GM19239 (cell line): ENCODE measurements around the gene HDGFL2.

ENCODE experiments used
- DNase-seq: peaks from one replicate; pipeline ENCODE4 v3.0.0; 2011; ENCODE audit warnings: low spot score; ENCODE audit not compliant: insufficient read length
- FAIRE-seq: peaks from 2 replicates; lab custom pipeline; 2011; peaks lifted over from hg19 to GRCh38; lab: Jason Lieb, UNC

The HDGFL2 gene

DNA sequence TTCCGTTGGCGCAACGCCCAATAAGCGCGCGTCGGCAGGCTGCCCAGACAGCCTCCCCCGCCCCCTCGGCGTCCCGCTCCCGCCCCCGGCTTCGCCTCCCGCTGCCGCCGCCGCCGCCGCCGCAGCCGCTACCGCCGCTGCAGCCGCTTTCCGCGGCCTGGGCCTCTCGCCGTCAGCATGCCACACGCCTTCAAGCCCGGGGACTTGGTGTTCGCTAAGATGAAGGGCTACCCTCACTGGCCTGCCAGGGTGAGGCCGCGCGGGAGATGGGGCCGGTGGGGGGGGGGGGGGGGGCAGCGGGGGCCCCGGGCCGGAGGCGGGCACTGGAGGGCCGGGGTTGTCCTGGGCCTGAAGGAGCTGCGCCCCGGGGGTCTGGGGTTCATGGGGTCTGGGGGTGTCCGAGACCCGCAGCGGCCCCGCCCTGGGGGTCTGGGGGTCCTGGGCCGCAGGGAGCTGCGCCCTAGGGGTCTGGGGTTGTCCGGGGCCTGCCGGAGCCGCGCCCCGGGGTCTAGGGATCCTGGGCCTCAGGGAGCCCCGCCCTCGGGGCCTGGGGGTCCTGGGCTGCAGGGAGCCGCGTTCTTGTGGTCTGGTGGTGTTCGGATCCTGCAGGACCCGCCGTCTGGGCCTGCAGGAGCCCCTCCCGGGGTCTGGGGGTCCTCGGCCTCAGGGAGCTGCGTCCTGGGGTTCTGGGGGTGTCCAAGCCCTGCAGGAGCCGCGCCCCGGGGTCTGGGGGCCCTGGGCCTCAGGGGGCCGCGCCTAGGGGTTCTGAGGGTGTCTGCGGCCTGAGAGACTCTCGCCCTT, at the start of gene HDGFL2:
TSS of gene HDGFL2 (plus strand) at position 124 of the 801 bp plus-strand sequence. CDS start at position 178, 54 bp downstream.
- DNase-seq (peak; percentile 98), FAIRE-seq (no peak)

DNA sequence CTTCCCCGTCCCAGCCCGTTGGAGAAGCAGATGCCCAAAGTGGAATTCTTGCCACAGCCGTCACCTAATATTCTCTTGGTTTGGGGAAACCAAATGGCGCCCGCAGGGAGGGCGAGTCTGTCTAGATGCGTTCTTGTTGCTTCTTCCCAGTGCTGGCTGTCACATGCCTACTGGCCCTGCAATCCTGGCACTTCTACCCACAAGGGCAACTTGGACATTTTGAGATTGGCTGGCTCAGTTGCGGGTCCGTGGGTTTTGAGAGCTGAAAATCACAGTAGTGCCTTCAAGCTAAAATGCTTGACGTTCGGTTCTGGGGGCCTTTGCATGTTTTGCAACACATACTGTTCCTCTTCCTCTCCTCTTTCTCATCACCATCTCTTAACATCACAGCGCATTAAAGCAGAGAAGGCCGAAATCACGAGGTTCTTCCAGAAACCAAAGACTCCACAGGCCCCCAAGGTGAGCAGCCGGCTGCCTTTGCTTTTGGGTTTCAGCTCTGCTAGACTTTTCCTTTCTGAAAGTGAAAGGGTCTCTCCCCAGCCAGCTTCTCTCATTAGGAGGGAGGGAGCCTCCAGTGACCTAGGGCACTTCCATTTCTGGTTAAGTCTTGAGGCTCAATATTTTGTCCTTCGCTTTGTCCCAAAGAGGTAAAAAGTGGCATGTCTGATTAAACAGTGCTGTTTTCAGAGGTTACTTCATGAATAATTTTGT, 48.5 kb upstream of the HDGFL2 start:
- peak; percentile 56 for FAIRE-seq
- no peak for DNase-seq

DNA sequence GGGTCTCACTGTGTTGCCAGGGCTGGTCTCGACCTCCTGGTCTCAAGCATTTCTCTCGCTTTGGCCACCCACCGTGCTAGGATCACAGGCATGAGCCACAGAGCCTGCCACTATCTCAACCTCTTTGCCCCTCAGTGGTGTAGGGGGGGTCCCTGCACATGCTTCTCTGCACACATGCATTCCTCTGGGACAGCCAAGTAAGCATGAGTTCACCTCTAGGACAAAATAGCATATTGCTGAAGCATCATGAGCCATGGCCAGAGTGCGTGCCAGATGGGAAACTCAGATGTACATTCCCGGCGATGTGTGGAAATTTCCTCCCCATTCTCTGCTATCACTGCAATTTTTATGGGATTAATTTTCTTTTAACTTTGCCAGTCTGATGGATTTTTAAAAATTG, 46.6 kb upstream of the HDGFL2 start:
- no peak for FAIRE-seq
- DNase-seq, result no peak

- DNase-seq, result no peak
- no peak for FAIRE-seq
These were observed 43.6 kb upstream of the HDGFL2 start for GRCh38 chr19:4428326-4428975.

DNA sequence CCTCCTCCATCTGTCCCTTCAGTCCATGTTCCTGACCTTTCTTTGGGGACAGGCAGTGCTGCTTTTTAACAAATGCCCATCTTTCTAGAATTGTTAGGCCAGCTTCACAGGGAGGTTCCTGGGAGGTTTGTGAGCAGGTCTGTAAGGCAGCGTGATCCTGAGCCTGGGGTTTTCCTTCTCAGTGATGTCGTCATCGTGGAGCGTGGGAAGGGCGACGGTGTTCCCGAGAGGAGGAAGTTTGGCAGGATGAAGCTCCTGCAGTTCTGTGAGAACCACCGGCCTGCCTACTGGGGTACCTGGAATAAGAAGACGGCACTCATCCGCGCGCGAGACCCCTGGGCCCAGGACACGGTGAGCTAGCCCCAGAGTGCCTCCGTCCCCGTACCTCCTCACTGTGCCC, 42.8 kb upstream of the HDGFL2 start:
- DNase-seq (no peak), FAIRE-seq (no peak)

DNA sequence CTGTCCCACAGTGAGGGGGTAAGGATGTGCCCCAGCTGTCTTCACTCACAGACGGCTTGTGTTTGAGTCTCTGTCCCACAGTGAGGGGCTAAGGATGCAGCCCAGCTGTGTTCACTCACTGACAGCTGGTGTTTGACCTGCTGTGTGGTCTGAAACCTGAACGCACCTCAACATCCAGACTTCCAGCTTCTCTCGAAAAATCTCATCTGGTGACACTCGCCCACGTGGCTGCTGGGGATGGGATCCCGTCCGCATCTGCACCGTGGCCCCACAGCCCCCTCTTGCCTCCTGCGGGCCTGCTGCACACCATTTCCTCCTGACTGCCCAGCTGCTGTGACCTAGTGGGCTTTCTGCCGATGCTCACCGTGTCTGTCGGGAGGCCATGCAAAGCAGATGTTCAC, 42.3 kb upstream of the HDGFL2 start:
- DNase-seq, result no peak
- no peak for FAIRE-seq

DNA sequence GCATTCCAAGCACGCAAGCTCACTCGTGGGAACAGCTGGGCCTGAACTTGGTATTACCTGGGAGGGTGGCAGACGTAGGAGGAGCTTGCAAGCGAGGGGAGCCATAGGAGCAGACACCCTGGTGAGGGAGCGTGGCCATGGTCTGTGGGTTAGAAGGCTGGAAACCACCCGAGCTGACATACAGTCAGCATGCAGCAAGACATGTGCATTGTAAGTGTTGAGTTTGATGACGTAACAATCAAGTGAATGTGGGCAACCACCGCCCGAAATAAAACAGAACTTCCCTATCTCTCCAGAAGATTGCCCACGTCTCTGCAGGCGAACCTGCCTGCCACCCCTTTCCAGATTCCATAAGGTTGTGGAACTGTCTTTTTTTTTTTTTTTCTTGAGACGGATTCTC, 41.3 kb upstream of the HDGFL2 start:
- no peak for DNase-seq
- FAIRE-seq, result no peak

- no peak for FAIRE-seq
- DNase-seq, result no peak
These were observed 40.8 kb upstream of the HDGFL2 start for GRCh38 chr19:4431296-4431695.

GRCh38 chr19:4431808-4432674, 40.1 kb upstream of the HDGFL2 start:
- FAIRE-seq (peak; percentile 68), DNase-seq (peak; percentile 44)

- FAIRE-seq (no peak), DNase-seq (no peak)
These were observed 39.1 kb upstream of the HDGFL2 start for GRCh38 chr19:4432918-4433506.

- DNase-seq, result no peak
- no peak for FAIRE-seq
These were observed 37.7 kb upstream of the HDGFL2 start for GRCh38 chr19:4434391-4434790.

GRCh38 chr19:4436231-4436630, 35.9 kb upstream of the HDGFL2 start:
- DNase-seq, result no peak
- FAIRE-seq, result no peak

DNA sequence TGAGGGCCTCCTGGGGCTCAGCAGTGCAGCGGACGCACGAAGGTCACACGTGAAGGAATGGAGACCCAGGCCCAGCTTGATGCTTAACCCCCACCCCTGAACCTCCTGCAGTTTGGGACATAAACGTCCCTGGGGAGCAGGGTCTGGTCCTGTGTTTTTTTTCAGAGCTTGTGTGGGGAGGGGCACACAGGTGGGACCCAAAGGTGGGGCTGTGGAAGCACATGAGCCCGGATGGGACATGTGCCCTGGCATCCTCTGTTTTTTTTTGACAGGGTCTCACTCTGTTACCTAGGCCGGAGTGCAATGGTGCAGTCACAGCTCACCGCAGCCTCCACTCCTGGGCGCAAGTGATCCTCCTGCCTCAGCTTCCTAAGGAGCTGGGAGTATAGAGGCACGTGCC, 35.0 kb upstream of the HDGFL2 start:
- FAIRE-seq (no peak), DNase-seq (no peak)

DNA sequence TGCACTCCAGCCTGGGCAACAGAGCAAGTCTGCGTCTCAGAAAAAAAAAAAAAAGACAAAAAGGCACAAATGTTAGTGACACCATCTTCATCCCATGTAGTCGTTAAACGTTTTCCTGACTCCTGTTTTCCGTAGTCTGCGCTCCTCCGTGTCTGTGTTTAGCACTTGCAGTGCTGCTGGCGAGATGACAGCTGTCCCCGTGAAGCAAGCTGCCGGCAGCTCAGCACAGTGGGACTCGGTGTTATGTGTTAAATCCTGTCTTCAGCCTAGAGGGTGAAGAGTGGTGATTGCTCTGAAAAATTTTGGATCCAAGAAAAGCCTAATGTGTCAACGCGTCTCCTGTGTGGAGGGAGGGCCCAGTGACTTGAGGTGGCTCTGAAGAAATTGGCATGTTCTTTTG, 32.9 kb upstream of the HDGFL2 start:
- DNase-seq, result no peak

GRCh38 chr19:4441994-4442818, 29.9 kb upstream of the HDGFL2 start:
- FAIRE-seq (no peak), DNase-seq (no peak)

More for the DNA sequence above, 32.9 kb upstream of the HDGFL2 start:
- FAIRE-seq, result no peak

GRCh38 chr19:4442819-4443146, 29.3 kb upstream of the HDGFL2 start:
- FAIRE-seq (no peak), DNase-seq (no peak)

DNA sequence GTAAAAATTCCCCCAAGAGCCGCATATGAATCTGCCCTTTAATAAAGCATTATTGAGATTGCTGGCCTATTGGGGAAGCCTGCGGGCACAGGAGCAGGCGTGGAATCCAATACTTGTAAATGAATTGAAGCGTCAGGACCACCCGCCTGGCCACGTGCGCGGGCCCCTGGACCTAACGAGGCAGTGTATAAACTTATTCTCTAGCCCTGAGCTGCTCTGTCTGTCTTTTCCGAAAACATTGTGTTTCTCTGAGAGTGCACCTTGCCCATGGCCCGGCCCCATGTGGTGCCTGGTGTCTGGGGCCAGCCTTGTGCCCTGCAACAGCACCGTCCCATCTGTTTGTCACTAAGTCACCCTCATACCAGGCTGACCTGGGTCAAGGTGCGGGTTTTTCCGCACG, 28.9 kb upstream of the HDGFL2 start:
- FAIRE-seq, result no peak
- DNase-seq, result no peak

DNA sequence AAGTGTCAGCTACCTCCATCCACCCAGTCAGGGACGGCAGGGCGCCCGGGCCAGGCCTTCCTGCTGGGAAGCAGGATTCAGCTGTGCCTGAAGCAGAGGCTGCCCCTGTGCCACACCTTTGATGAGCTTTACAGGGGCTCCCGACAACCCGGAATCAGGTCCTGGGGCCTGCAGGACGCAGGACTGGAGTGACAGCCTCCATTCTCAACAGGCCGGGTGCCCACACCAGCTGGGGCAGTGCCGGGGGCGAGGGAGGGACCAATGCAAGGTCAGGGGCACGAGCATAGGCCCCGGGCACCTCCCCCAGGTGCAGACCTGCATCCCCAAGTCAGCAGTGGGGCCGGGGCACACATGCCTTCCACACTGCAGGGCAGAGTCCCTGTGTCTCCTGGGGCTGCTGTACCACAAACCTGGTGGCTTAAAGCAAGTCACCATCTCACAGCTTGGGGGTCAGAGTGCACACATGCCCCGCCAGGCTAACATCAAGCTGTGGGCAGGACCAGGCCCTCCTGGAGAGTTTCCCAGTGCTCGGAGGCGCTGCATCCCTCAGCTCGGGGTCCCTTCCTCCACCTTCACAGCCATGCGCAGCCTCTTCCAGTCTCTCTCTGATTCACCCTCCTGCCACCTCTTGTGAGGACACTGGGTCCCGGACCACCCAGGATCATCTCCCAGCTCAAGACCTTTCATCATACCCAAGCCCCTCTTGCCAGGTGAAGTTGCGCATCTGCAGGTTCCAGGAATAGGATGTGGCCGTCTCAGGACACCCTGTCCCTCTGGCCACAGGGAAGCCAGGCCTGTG, 27.9 kb upstream of the HDGFL2 start:
- FAIRE-seq (no peak), DNase-seq (no peak)
